Caco-2 (cell line): ENCODE measurements around the gene TRIM71. TPM values are rescaled to one million over a fixed set of nuclear protein-coding genes. Genes with fewer than 3 reads are reported as not detected.
A peak's percentile ranks its signal among the peaks of the same experiment; 100 is the strongest.

Source experiments
- BruUV-seq: library from RNA; stranded (reverse); fragments of 400-500 nt; replicated peaks from 2 replicates; lab custom pipeline; 2021; lab: Mats Ljungman, UMichigan
- CTCF ChIA-PET: fragments of 300-600 bp; sonication (Branson Sonifier 250); formaldehyde crosslinking; loops from one replicate; lab custom pipeline; 2022; ENCODE audit warnings: antibody characterized with exemption; lab: Charles Lee
- POLR2A ChIA-PET: fragments of 300-600 bp; sonication (Branson Sonifier 250); formaldehyde crosslinking; loops from one replicate; lab custom pipeline; 2022; ENCODE audit warnings: antibody characterized with exemption; lab: Charles Lee
- DNase-seq, 2 experiments: peaks; one replicate each; pipeline versions ENCODE4 v3.0.0 to v3.0.0-alpha.2; 2020 to 2022
- H3K27me3 ChIP-seq: replicated peaks from 2 replicates; pipeline ENCODE4 v1.6.0; 2011; ENCODE audit warnings: low read length; ENCODE audit not compliant: control insufficient read depth, insufficient read depth
- H3K36me3 ChIP-seq: 2 replicates; pipeline ENCODE4 v1.5.1; 2011; ENCODE audit warnings: low read length; ENCODE audit not compliant: control insufficient read depth, insufficient read depth
- H3K4me1 ChIP-seq: fragments of 250-450 bp; sonication (Bioruptor Pico); 2 replicates; pipeline ENCODE4 v1.5.1; 2020; ENCODE audit warnings: mild to moderate bottlenecking
- H3K4me3 ChIP-seq: 2 replicates; pipeline ENCODE4 v1.5.1; 2011; ENCODE audit warnings: low read depth, mild to moderate bottlenecking, control low read depth, low read length
- H3K9me3 ChIP-seq: fragments of 250-450 bp; sonication (Bioruptor Pico); 2 replicates; pipeline ENCODE4 v1.5.1; 2020; ENCODE audit warnings: mild to moderate bottlenecking, moderate library complexity
- H3K27ac Mint-ChIP-seq: one replicate; pipeline ENCODE4 v1.8.0; 2022; ENCODE audit warnings: mixed read lengths; ENCODE audit not compliant: unreplicated experiment
- H3K27me3 Mint-ChIP-seq: one replicate; pipeline ENCODE4 v1.8.0; 2022; ENCODE audit warnings: mixed read lengths; ENCODE audit not compliant: insufficient read depth, unreplicated experiment
- H3K36me3 Mint-ChIP-seq: one replicate; pipeline ENCODE4 v1.8.0; 2022; ENCODE audit warnings: mild to moderate bottlenecking, mixed read lengths; ENCODE audit not compliant: insufficient read depth, unreplicated experiment
- H3K4me1 Mint-ChIP-seq: one replicate; pipeline ENCODE4 v1.8.0; 2022; ENCODE audit warnings: low read depth, mixed read lengths; ENCODE audit not compliant: unreplicated experiment
- H3K4me3 Mint-ChIP-seq: one replicate; pipeline ENCODE4 v1.8.0; 2022; ENCODE audit warnings: mild to moderate bottlenecking, moderate library complexity, mixed read lengths; ENCODE audit not compliant: unreplicated experiment
- H3K9me3 Mint-ChIP-seq: one replicate; pipeline ENCODE4 v1.8.0; 2022; ENCODE audit warnings: mixed read lengths; ENCODE audit not compliant: unreplicated experiment
- CTCF ChIP-seq, 2 experiments: fragments of 200-600 bp in 1 of 2; IDR thresholded peaks; 1 replicate in 1 of 2; 2 replicates in 1 of 2; pipeline versions ENCODE4 v1.5.1 to v1.8.0; 2011 to 2022; ENCODE audit warnings: antibody characterized with exemption in 1 of 2, control low read depth in 1 of 2, inconsistent platforms in 1 of 2, low read depth in 1 of 2, low read length in 1 of 2, mild to moderate bottlenecking in 1 of 2, moderate library complexity in 1 of 2; ENCODE audit not compliant: insufficient read depth in 1 of 2, severe bottlenecking in 1 of 2, unreplicated experiment in 1 of 2
- intact Hi-C: fragments of 100-400 bp; cut with micrococcal nuclease; formaldehyde crosslinking; loops from one replicate; pipeline ENCODE4 v1.10.0; 2022; ENCODE audit not compliant: unreplicated experiment
- total RNA-seq: library from RNA; stranded (reverse); gene quantifications from 2 replicates; pipeline ENCODE4 v1.2.3, GENCODE V29; 2022

Gene TRIM71
- total RNA-seq, 1 experiment from 2014 or later: 68.4 TPM

- Mint-ChIP-seq H3K36me3 (peaks cover 20% of the 10 kb centered on the region), H3K9me3 (no peaks in the 10 kb centered on the region), H3K27ac (peak overlapping the region; percentile 69), H3K27me3 (no peaks in the 10 kb centered on the region), H3K4me1 (peaks cover 45% of the 10 kb centered on the region), H3K4me3 (no peak overlapping the region)
- Histone ChIP-seq H3K27me3 (no peaks in the 10 kb centered on the region), H3K36me3 (no peaks in the 10 kb centered on the region; the same call in 1 of the 2 replicates), H3K4me1 (peaks cover 71% of the 10 kb centered on the region), H3K9me3 (no peaks in the 10 kb centered on the region), H3K4me3 (no peak overlapping the region)
- no peak for TF ChIP-seq CTCF (IDR thresholded peaks at IDR 0.05; ENCODE audit: insufficient read depth in 1 of 2, low read depth in 1 of 2, low read length in 1 of 2, severe bottlenecking in 1 of 2, unreplicated experiment in 1 of 2)
- no TSS peak for BruUV-seq
- intact Hi-C loops: no loop called here
- POLR2A ChIA-PET: no interaction called here
- CTCF ChIA-PET: no interaction called here
- DNase-seq: no peak
These were observed 18.8 kb downstream of the TRIM71 start for GRCh38 chr3:32836601-32837000.

GRCh38 chr3:32837366-32837765 lies 19.6 kb downstream of the TRIM71 start:
- Mint-ChIP-seq H3K27me3 (no peaks in the 10 kb centered on the region), H3K27ac (peak overlapping the region; percentile 42), H3K4me3 (no peak overlapping the region), H3K36me3 (peaks cover 15% of the 10 kb centered on the region), H3K9me3 (no peaks in the 10 kb centered on the region), H3K4me1 (peaks cover 45% of the 10 kb centered on the region)
- Histone ChIP-seq H3K36me3 (no peaks in the 10 kb centered on the region; the same call in 1 of the 2 replicates), H3K4me3 (no peak overlapping the region), H3K4me1 (peaks cover 79% of the 10 kb centered on the region), H3K27me3 (no peaks in the 10 kb centered on the region), H3K9me3 (no peaks in the 10 kb centered on the region)
- no peak for TF ChIP-seq CTCF (IDR thresholded peaks at IDR 0.05; ENCODE audit: insufficient read depth in 1 of 2, low read depth in 1 of 2, low read length in 1 of 2, severe bottlenecking in 1 of 2, unreplicated experiment in 1 of 2)
- BruUV-seq: no TSS peak
- ChIA-PET CTCF (no interaction called here), POLR2A (no interaction called here)
- DNase-seq: no peak
- intact Hi-C loops: no loop called here

- Histone ChIP-seq H3K36me3 (no peaks in the 10 kb centered on the region; the same call in 1 of the 2 replicates), H3K27me3 (no peaks in the 10 kb centered on the region), H3K9me3 (no peaks in the 10 kb centered on the region), H3K4me1 (peaks cover 83% of the 10 kb centered on the region), H3K4me3 (no peak overlapping the region)
- ChIA-PET POLR2A (no interaction called here), CTCF (no interaction called here)
- Mint-ChIP-seq H3K9me3 (no peaks in the 10 kb centered on the region), H3K36me3 (peaks cover 14% of the 10 kb centered on the region), H3K4me1 (peaks cover 49% of the 10 kb centered on the region), H3K27ac (peak overlapping the region; percentile 42), H3K27me3 (no peaks in the 10 kb centered on the region), H3K4me3 (no peak overlapping the region)
- intact Hi-C loops: no loop called here
- no TSS peak for BruUV-seq
- TF ChIP-seq CTCF (IDR thresholded peaks at IDR 0.05; ENCODE audit: insufficient read depth in 1 of 2, low read depth in 1 of 2, low read length in 1 of 2, severe bottlenecking in 1 of 2, unreplicated experiment in 1 of 2): no peak
- DNase-seq: no peak
These were observed 20.0 kb downstream of the TRIM71 start for GRCh38 chr3:32837789-32838188.
